Activated naive CD8-positive, alpha-beta T cell treated with anti-CD3 and anti-CD28 coated beads, Interleukin-2, amount 50 U/mL, for 24 hours (primary cell): ENCODE data around the gene DDX1.

ENCODE experiments used
- ATAC-seq: fragments of 150-1000 bp; cut with Tn5 transposase; one replicate; pipeline ENCODE4 v1.10.0; 2021
- DNase-seq: peaks from one replicate; pipeline ENCODE4 v3.0.0; 2021
- H3K27ac Mint-ChIP-seq: one replicate; pipeline ENCODE4 v1.8.0; 2021; ENCODE audit warnings: mild to moderate bottlenecking, mixed read lengths
- H3K27me3 Mint-ChIP-seq: one replicate; pipeline ENCODE4 v1.8.0; 2021; ENCODE audit warnings: mixed read lengths
- H3K36me3 Mint-ChIP-seq: one replicate; pipeline ENCODE4 v1.8.0; 2021; ENCODE audit warnings: low read depth, mixed read lengths
- H3K4me1 Mint-ChIP-seq: one replicate; pipeline ENCODE4 v1.8.0; 2021; ENCODE audit warnings: mixed read lengths
- H3K4me3 Mint-ChIP-seq: one replicate; pipeline ENCODE4 v1.8.0; 2021; ENCODE audit warnings: mild to moderate bottlenecking, moderate library complexity, mixed read lengths
- H3K9me3 Mint-ChIP-seq: one replicate; pipeline ENCODE4 v1.8.0; 2021; ENCODE audit warnings: mixed read lengths

Gene DDX1

DNA sequence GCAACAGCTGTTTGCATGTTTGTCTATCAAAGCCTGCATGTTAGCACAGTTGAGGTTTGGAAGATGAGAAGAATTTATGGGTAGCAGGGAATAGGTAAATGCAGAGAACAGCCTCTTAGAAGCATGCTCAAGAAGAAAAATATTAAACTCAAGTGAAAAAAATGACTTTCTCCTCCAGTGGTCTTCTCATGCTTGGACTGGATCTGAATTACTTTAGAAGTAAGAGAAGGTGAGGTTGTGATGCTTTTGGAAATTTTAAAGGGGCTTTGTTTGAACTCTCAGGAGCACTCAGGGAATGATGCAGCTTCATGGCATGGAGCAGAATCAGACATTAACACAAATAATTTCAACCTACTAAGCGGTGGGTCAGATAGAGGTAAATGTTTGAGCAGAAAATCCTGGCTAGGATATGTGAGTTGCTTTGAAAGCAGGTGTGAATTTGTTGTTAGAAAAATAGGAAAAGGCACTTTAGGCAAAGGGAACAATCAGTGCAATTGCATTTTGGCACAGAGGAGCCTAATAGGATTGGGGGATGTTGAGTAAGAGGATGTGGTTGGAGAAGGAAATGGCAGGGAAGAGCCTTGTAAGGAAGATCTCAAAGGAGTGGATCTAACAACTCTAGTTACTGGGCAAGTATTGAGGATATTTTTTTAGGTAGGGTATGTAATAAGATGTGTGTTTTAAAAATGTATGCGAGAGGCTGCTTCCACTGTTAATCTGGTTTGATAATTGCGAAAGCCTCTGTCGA is 76.3 kb downstream of the DDX1 start:
- Mint-ChIP-seq H3K9me3 (peaks cover 3% of the 10 kb centered on the region), H3K4me3 (no peak overlapping the region), H3K27ac (no peak overlapping the region), H3K36me3 (no peaks in the 10 kb centered on the region), H3K27me3 (no peaks in the 10 kb centered on the region), H3K4me1 (no peaks in the 10 kb centered on the region)
- DNase-seq (no peak), ATAC-seq (no peak)

DNA sequence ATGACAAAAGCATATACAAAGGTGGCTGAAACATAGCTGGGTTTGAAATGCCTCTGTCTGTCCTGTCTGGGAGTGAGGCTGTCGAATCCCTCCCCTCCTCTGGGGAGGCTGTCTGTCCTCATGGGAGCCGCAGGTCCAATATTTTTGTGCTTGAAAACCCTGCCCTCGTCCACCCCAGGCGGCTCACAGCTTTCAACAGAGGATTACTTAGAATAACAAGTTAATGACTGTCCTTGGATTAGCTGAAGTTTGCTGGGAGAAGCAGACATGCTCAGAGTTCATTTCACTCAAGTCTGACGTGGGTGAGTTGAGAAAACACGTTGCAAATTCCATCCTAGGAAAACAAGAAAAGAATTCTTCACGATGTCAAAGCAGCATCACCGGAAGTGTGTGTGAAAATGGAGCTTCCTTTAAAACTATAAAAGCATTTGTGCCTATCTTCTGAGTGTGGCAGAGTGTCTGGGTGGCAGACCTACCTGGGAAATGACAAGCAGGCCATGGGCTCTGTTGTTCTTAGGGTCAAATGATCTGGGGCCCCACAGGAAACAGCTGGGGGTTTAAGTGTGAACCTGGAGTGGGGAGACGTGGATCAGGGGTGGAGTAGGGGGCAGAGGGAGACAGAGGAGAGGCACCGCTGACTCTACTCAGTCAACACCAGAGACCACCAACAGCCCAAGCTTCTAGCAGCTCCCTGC is 77.1 kb downstream of the DDX1 start:
- H3K36me3 Mint-ChIP-seq = no peaks in the 10 kb centered on the region
- H3K9me3 Mint-ChIP-seq = peaks cover 3% of the 10 kb centered on the region
- ATAC-seq (no peak), DNase-seq (no peak)
- no peaks in the 10 kb centered on the region for H3K4me1 Mint-ChIP-seq
- H3K27ac Mint-ChIP-seq = no peak overlapping the region
- no peak overlapping the region for H3K4me3 Mint-ChIP-seq
- H3K27me3 Mint-ChIP-seq = peaks cover 3% of the 10 kb centered on the region

DNA sequence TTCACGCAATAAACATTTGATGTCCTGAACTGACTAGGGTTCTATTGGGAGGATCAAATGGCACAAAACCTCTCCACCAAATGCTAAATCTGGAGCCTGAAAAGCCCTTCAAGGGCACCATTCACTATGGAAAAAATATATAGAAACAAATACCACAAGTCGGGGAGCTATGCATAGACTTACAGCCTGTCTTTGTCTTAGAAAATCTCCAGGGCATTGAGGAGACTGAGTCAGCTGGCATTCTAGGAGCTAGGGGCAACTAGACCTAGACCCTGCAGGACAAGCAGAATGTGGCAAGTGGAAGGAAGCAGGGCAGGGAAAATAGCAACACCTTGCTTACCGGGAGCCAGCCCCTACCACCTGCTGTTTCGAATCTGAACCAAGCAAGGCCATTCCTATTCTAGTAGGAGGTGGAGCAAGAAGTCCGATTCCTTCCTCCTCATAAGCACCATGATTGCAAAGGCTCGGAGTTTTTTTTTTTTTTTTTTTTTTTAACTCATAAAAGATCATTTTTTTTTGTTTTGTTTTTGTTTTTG is 77.8 kb downstream of the DDX1 start:
- Mint-ChIP-seq H3K9me3 (no peaks in the 10 kb centered on the region), H3K36me3 (no peaks in the 10 kb centered on the region), H3K4me1 (no peaks in the 10 kb centered on the region), H3K27ac (no peak overlapping the region), H3K4me3 (no peak overlapping the region), H3K27me3 (peaks cover 3% of the 10 kb centered on the region)
- ATAC-seq = no peak
- DNase-seq = no peak

DNA sequence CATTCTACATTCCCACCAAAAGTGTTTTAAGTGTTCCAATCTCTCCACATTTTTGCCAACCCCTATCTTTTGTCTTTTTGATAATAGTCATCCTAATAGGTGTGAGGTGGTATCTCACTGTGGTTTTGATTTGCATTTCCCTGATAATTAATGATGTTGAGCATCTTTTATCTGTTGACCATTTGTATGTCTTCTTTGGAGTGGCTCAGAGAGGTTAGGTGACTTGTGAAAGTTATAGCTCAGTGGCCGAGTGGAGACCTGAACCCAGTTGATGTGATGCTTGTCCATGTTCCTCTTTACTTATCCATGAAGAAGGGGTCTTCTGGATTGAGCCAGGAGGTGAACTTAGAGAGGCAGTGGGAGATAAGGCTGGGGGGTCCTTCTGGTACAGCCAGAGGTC is 78.8 kb downstream of the DDX1 start:
- no peaks in the 10 kb centered on the region for H3K36me3 Mint-ChIP-seq
- ATAC-seq (no peak), DNase-seq (no peak)
- H3K4me1 Mint-ChIP-seq = no peaks in the 10 kb centered on the region
- H3K27me3 Mint-ChIP-seq = peaks cover 3% of the 10 kb centered on the region
- H3K9me3 Mint-ChIP-seq = no peaks in the 10 kb centered on the region
- H3K27ac Mint-ChIP-seq = no peak overlapping the region
- H3K4me3 Mint-ChIP-seq = no peak overlapping the region

DNA sequence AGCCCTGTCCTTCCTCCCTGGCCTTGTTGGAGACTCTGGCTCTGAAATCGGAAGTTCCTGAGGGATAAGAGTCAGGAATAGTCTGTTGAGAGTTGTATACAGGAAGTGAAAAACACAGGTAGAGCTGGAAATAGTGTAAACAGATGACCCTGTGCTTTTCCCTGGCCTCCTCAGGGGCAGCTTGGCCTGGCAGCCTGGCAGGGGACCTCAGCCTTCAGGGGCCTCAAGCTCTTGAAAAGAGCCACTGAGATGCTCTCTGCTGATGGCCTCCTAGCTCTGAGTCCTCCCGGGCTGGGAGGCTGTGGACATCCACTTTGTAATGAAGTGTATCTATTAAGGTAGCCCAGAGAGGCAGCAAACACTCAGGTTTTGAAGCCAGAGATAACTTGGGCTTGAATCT is 79.3 kb downstream of the DDX1 start:
- no peak overlapping the region for H3K27ac Mint-ChIP-seq
- no peaks in the 10 kb centered on the region for H3K4me1 Mint-ChIP-seq
- ATAC-seq = no peak
- DNase-seq = no peak
- peaks cover 5% of the 10 kb centered on the region for H3K27me3 Mint-ChIP-seq
- no peaks in the 10 kb centered on the region for H3K9me3 Mint-ChIP-seq
- H3K36me3 Mint-ChIP-seq = no peaks in the 10 kb centered on the region
- no peak overlapping the region for H3K4me3 Mint-ChIP-seq

DNA sequence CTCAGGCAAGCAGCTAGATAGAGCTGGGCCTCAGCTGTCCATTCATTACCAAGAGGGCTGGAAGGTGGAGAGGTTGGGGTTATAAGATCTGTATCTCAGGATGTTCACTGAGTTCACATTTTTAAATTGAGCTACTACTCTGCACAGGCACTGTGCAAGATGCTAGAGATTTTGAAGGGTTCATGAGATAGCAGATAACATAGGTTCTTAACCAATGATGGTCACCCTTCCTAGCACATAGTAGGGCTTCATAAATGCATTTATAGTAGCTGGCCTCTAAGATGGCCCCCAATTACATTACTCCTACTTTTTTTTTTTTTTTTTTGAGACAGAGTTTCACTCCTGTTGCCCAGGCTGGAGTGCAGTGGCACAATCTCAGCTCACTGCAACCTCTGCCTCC is 79.7 kb downstream of the DDX1 start:
- ATAC-seq (no peak), DNase-seq (no peak)
- no peak overlapping the region for H3K27ac Mint-ChIP-seq
- H3K4me3 Mint-ChIP-seq = no peak overlapping the region
- no peaks in the 10 kb centered on the region for H3K36me3 Mint-ChIP-seq
- no peaks in the 10 kb centered on the region for H3K4me1 Mint-ChIP-seq
- peaks cover 5% of the 10 kb centered on the region for H3K27me3 Mint-ChIP-seq
- H3K9me3 Mint-ChIP-seq = no peaks in the 10 kb centered on the region

DNA sequence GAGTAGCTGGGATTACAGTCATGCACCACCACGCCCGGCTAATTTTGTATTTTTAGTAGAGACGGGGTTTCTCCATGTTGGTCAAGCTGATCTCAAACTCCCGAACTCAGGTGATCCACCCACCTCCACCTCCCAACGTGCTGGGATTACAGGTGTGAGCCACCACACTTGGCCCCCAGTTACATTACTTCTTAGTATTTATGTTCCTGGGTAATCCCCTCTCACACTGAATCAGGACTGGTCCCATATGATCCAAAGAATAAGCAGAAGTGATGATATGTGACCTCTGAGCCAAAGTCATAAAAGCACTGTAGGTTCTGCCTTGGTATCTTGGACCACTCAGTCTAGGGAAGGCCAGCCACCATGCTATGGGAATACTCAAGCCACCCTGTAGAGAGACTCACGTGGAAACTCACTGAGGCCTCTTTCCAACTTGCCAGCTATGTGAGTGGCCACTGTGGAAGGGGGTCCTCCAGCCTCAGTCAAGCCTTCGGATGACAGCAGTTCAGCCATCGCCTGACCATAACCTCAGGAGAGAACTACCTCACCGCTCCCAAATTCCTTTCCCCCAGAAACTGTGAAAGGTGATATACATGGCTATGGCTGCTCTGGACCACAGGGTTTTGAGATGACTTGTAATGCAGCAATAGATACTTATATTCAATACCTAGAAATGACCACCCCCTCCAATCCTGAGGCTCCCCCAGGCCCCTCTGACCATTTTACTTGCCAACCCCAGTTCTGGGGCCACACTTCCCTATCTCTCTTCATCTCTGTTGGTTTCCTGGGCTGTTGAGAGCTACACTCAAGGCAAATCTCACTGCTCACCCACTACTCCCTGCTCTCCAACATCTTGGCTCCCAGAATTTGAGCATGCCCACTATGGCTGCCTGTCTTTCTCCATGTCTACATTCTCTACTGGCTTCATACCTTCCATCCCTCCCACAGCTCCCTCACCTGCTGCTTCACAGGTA is 80.5 kb downstream of the DDX1 start:
- H3K27me3 Mint-ChIP-seq = peaks cover 5% of the 10 kb centered on the region
- H3K4me3 Mint-ChIP-seq = no peak overlapping the region

DNA sequence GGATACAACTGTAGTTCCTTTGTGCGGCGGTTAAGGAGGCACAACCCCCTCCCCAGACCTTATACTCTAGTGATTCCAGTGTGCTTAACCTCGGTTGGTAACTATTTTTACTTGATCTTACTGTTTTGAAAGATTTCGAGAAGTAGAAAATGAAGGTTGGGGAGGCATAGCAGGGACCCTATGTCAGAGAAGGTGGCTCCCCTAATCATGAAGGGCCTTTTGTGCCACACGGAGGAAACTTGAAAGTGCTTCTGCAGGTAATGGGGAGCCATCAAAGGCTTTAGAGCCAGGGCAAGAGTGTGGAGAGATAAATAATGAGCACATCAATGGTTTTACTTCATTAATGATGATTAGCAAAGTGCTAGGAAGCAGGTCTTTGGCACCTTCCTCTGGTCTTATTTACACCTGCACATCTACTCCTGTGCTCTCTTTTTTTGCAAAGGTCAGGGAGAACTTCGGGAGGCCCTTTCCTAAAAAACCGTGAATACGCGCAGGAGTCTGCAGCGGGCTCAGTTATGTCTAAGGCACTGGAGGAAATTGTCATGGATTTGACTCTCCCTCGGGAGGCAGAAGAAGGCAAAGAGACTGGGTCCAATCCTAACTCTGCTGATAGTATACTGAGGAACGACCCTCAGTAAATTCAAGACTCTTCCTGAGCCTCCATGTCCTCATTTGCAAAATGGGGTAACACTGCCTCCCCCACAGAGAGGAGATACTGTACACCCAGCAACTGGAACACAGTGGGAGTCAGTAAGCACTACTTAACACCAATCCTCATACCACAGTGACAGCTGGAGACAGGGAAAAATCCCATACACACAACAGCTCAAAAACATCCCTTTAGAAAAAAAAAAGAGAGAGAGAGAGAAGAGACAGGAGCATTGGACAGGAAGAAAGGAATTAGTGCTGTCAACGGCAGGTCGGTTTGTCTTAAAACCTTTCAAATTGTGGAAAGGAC is 81.6 kb downstream of the DDX1 start:
- no peak overlapping the region for H3K4me3 Mint-ChIP-seq
- no peaks in the 10 kb centered on the region for H3K4me1 Mint-ChIP-seq
- peaks cover 5% of the 10 kb centered on the region for H3K27me3 Mint-ChIP-seq
- ATAC-seq (no peak), DNase-seq (no peak)
- H3K9me3 Mint-ChIP-seq = no peaks in the 10 kb centered on the region
- no peaks in the 10 kb centered on the region for H3K36me3 Mint-ChIP-seq
- no peak overlapping the region for H3K27ac Mint-ChIP-seq

More for the DNA sequence above, 80.5 kb downstream of the DDX1 start:
- no peak for DNase-seq
- Mint-ChIP-seq H3K27ac (no peak overlapping the region), H3K36me3 (no peaks in the 10 kb centered on the region), H3K9me3 (no peaks in the 10 kb centered on the region), H3K4me1 (no peaks in the 10 kb centered on the region)
- ATAC-seq = no peak

DNA sequence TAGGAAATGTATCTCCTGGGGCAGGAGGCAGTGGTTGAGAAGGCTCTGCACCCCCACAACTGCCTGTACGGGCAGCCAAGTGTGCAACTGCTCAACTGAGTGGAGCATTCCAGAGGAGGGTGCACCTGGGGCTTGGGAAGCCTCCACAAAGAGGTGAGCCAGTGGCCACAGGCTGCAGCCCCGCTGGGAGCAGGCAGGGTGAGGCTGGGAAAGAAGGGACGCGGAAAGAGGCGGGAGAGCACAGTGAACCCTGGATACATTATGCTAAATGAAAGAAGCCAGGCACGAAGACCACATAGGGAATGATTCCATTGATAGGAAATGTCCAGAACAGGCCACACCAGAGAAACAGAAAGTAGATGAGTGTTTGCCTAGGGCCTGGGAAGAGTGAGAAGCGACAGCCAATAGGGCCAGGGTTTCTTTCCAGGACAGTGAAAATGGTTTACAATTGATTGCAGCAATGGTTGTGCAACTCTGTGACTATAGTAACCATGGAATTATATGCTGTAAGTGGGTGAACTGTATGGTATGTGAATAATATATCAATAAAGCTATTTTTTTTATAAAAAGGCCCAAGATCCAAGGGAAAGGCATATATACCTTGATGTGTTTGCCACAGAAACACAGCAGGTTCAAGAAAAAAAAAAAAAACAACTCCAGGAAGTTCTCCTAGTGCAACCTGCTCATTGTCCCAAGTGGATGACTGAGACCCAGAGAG is 82.4 kb downstream of the DDX1 start:
- ATAC-seq (no peak), DNase-seq (no peak)
- no peaks in the 10 kb centered on the region for H3K4me1 Mint-ChIP-seq
- H3K36me3 Mint-ChIP-seq = no peaks in the 10 kb centered on the region
- H3K9me3 Mint-ChIP-seq = no peaks in the 10 kb centered on the region
- H3K4me3 Mint-ChIP-seq = no peak overlapping the region
- H3K27me3 Mint-ChIP-seq = peaks cover 5% of the 10 kb centered on the region
- H3K27ac Mint-ChIP-seq = no peak overlapping the region

DNA sequence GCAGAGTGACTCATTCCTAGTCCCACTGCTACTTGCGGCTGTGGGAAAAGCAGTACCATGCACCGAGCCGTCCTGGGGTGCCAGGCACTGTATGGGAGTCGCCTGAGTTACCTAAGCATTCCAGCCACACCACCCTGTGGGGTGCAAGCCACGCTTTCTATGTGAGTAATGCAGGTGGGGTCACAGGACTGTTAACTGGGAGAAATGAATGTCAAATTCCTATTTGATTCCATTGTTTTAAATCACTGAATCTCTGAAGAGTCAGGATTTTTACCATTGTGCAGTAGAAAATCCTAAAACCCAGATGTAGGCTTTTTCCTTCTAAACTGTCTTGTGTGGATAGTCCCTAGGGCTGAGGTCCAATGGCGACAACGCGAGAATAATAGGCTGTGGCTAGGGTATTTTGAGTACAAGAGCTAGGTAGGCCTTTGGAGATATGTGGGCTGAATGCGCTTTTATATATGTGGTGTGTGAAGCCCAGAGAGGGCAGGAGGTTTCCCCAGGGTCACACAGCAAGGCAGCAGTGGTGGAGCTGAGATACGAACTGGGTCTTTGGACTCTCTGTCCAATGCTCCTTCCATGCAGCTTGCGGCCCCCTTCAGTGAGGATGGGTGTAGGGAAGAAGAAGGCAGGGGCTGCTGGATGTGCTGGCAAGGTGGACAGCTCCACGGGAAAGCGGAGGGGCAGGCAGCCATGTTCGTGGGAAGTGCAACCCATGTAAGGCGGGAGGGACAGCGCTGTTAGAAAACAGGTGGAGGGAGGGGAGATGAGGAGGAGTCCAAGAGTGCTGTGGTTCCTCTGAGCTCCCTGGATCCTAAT is 83.2 kb downstream of the DDX1 start:
- Mint-ChIP-seq H3K36me3 (no peaks in the 10 kb centered on the region), H3K4me3 (no peak overlapping the region), H3K27ac (no peak overlapping the region), H3K27me3 (peaks cover 5% of the 10 kb centered on the region), H3K4me1 (no peaks in the 10 kb centered on the region), H3K9me3 (peaks cover 4% of the 10 kb centered on the region)
- DNase-seq (no peak), ATAC-seq (no peak)

DNA sequence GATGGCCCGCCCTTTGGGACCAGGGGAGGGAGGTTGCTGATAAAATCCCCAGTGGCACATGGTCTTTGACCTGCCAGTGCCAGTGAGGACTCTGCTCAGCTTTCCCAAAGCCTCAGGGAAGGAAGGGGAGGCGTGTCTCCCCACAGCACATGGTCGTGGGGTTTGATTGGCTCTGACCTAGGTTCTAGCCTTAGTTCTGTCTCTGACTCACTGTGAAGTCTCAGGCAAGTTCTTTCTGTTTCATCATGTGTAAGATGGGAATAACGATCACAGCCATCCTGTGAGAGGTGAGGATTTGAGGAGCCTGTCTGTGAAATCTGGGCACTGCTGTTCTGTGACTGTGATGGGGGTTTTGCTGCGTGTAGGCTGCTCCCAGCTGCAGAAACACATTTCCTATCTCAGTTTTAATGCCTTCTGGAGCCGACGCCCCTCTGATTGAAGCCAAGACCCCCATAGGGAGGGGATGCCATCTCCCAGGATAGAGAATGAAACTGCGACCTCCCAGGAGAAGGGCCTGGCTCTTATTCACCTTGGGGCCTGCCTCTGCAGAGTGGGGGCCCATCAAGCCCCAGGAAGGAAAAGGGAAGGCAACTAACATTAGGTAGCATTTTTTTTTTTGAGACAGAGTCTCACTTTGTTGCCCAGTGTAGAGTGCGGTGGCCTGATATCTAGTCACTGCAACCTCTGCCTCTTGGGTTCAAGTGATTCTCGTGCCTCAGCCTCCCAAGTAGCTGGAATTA is 84.0 kb downstream of the DDX1 start:
- peaks cover 5% of the 10 kb centered on the region for H3K27me3 Mint-ChIP-seq
- H3K9me3 Mint-ChIP-seq = peaks cover 4% of the 10 kb centered on the region
- DNase-seq = no peak
- no peak overlapping the region for H3K27ac Mint-ChIP-seq
- no peaks in the 10 kb centered on the region for H3K4me1 Mint-ChIP-seq
- no peaks in the 10 kb centered on the region for H3K36me3 Mint-ChIP-seq
- H3K4me3 Mint-ChIP-seq = no peak overlapping the region
- no peak for ATAC-seq

DNA sequence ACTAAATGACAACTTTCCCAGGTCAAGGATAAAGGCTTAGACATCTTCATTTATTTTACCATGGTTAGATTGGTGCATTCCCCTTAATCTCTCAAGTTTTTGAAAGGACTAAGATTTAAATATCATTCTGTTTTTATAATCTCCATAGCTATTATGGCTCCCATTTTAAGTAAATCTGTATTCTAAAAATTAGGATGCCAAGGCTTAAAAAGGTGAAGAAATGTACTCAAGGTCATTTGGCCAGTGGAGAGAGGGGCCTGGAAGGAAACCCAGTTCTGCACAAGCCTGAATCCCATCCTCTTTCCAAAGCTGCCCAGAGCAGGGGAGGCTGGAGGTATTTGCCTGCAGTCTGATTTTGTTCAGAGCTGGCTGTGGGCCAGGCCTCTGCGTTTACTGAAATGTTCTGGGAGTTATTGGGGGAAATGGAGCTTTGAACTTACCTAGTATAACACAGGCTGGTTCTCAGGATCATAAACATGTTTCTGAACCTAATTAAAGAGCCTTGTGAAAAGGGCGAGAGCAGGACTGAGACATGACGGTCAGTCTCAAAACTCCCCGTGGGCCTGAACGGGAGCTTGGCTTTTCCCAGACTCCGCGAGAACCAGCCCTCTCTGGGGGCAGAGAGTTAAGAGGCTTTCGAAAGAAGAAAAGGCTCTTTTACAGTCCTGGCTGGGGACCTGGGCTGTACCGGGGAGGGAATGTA is 85.6 kb downstream of the DDX1 start:
- H3K27me3 Mint-ChIP-seq = peaks cover 5% of the 10 kb centered on the region
- no peaks in the 10 kb centered on the region for H3K4me1 Mint-ChIP-seq
- H3K4me3 Mint-ChIP-seq = no peak overlapping the region
- no peak for DNase-seq
- no peaks in the 10 kb centered on the region for H3K36me3 Mint-ChIP-seq
- no peak overlapping the region for H3K27ac Mint-ChIP-seq
- peaks cover 4% of the 10 kb centered on the region for H3K9me3 Mint-ChIP-seq
- ATAC-seq = no peak
